Amygdala (tissue), 56 donors: Measurements from ENCODE around the gene TMC6.

Experiments
- DNase-seq, 56 donors: peaks; one replicate each; lab custom pipeline; 2025; lab: John Stamatoyannopoulos, UW

TMC6 gene

DNA sequence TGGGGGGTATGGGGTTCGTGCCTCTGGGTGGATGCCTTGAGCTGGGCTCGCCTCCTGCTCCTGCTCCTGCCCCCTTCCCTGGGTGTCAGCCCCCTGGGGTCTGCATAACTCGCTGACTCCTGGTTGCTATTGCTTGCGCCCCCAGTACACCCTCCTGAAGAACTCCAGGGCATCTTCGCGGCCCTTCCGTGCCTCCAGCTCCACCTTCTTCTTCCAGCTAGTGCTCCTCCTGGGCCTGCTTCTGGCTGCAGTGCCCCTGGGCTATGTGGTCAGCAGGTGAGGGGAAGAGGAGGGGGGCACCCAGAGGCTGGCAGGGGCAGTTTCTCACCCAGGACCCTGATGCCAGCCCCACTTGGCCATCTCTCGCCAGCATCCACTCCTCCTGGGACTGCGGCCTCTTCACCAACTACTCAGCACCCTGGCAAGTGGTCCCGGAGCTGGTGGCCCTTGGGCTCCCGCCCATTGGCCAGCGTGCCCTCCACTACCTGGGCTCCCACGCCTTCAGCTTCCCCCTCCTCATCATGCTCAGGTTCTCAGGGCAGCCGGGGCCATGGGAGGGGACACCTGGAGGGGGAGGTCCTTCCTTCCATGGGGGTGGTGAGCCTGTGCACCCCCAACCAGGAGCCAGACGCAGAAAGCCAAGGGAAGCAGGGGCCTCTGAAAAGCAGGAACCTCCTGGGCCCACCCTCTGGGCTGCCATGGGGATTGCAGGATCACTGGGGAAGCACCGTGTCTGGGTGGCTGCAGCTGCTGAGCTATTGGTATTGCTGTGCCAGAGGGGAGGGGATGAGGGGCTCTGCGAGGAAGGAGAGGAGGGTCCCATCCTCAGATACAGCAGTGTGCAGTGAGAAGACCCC, 9.9 kb upstream of the TMC6 start:
- no peak for DNase-seq

DNA sequence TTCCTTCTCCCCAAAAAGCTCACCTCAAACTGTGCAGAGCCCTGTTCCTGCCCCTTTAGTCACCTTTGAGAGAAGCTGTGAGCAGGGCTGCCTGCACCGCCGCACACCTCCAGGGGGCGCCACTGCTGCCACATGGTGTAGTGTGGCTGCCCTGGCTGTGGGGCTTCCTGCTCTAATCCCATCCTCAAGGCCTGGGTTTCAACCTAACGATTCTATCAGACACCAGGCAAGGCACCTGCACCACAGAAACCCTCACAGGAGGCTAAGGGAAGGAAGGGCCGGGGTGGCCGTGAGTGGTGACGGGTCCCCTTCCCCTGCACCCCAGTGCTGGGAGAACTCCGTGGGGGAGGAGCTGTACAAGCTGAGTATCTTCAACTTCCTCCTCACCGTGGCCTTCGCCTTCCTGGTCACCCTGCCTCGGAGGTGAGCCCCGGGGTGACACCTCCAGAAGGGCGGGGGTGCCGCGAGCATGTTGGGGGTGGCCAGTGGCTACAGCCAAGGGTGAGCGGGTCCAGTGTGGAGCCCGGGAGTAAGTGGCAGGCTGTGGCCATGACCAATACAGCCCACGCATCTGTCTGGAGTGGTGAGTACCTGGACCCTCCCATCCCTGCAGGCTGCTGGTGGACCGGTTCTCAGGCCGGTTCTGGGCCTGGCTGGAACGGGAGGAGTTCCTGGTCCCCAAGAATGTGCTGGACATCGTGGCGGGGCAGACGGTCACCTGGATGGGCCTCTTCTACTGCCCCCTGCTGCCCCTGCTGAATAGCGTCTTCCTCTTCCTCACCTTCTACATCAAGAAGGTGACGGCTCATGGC, 9.0 kb upstream of the TMC6 start:
- DNase-seq, result no peak

DNA sequence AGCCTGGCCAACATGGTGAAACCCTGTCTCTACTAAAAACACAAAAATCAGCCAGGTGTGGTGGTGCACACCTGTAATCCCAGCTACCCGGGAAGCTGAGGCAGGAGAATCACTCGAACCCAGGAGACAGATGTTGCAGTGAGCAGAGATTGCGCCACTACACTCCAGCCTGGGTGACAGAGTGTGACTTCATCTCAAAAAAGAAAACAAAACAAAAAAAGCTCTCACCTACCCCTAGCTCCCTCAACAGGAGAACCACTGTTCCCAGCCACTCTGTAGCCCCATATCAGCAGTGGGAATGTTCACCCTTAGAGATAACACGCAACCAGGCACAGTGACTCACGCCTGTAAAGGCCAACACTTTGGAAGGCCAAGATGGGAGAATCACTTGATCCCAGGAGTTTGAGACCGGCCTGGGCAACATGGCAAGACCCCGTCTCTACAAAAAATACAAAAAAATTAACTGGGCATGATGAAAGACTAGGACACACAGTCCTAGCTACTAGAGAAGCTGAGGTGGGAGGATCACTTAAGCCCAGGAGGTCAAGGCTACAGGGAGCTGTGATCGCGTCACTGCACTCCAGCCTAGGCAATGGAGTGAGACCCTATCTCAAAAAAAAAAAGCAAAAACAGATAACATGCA, 7.4 kb upstream of the TMC6 start:
- DNase-seq, result no peak

DNA sequence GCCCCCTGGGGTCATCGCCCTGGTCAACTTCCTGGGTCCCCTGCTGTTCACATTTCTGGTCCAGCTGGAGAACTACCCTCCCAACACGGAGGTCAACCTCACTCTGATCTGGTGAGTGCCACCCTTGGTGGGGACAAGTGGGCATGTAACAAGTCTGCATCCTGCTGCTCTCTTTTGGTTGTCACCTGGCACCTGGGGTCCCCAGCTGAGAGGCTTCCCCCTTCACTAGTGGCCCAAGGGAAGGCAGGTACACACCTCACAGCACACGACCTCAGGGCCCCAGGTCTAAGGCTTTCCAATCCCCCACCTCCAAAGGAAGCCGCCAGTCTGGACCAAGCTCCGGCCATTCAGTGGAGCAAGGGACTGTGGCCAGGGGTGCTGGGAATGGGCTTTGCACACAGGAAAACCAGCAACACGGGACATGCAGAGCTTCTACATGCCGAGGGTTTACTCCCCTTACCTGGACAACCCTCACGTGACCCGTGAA, 6.4 kb upstream of the TMC6 start:
- DNase-seq, result no peak

DNA sequence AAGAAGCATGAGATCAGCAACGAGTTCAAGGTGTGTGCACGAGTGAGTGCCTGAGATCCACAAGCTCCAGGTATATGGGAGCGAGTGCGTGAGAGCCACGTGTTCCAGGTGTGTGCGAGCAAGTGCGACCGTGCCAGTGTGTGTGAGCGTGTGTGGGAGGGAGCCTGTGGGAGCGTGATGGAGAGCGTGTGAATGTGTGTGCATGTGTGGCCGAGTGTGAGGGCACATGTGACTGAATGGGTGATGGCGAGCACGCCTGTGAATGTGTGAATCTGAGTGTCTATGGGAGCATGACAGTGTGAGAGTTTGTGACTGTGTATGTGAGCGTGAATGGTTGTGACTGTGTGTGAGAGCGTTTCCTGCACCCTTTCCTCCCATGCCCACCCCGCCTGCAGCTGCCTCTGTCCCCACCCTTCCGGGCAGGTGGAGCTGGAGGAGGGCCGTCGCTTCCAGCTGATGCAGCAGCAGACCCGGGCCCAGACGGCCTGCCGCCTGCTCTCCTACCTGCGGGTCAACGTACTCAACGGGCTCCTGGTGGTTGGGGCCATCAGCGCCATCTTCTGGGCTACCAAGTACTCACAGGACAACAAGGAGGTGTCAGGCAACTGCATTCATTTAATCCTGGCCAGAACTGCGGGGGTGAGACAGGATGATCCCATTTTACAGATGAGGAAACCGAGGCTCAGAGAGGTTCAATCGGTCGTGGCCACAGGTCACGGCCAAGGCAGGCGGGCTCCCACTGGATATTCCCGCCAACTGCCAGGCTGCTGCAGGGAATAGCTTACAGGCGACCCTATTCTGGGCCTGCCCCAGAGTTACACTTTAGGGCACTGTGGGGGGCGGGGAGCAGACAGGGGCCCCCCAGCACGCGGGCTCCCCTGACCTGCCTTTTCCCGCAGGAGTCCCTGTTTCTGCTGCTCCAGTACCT, 5.7 kb upstream of the TMC6 start:
- DNase-seq, result peak in 16 of 56 donors; percentile 16 to 56 (median 37)

DNA sequence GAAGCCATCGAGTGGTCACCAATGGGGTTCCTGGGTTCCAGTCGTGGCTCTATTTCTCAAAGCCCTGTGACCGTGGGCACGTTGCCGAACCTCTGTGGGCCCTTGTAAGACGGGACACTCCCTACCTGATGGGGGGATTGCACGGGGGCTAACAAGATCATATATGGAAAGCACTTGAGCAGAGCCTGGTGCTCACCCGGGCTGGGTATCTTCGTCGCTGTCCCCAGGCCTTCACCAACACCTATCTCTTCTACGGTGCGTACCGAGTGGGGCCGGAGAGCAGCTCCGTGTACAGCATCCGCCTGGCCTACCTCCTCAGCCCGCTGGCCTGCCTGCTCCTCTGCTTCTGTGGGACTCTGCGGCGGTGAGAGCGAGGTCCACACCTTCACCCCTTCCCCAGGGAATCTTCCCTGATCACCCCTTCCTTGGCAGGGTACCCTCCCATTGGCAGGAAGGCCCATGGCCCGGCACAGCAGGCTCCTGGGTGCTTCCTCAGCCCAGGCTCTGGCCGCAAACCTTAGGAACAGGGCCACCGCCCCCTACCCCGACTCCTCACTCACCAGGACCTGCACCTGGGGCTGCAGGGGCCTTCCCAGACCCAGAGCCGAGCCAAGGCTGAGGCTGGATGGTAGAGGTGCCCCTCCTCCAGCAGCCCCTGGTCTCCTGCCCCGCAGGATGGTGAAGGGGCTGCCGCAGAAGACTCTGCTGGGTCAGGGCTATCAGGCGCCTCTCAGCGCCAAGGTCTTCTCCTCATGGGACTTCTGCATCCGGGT, 4.8 kb upstream of the TMC6 start:
- no peak for DNase-seq

DNA sequence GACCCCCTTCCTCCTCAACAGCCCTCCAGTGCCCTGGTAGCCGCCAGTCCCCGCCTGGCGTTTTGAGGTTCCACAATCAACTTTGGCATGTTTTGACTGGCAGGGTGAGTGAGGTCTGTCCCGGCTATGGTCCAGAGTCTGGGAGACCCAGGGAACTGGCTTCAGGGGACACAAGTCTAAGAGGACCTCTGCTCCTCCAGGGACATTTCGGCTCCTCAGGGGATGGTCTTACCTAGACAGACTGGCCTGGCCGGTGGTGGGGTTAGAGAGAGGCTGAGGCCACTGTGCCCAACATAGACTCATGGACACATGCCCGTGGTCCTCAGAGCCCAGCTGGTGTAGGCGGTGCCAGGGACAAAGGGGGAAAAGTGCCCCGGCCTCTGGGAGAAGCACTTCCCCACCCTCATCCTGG, 4.2 kb upstream of the TMC6 start:
- no peak for DNase-seq

DNA sequence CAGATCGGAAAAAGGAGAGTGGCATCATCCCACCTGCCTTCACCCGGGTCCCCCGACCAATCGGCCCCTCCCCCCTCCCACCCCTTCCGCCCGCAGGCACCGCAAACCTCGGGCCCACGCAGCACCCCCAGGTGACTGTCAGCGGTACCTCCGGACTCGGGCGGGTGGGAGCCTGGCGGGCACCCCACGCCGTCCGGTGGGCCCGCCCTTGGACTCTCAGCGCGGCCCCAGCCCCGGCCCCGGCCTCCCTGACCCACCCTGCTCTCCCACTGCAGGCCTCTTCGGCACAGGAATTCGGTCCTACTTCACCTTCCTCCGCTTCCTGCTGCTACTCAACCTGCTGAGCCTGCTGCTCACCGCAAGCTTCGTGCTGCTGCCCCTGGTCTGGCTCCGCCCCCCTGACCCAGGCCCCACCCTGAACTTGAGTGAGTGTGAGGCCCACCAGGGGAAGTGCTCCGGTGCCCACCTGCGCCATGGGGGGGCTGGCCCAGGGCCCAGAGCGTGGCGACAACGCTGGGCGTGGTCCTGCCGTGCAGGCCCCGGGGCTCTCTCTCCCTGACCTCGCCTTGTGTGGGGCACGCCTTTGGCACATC, 3.6 kb upstream of the TMC6 start:
- no peak for DNase-seq

DNA sequence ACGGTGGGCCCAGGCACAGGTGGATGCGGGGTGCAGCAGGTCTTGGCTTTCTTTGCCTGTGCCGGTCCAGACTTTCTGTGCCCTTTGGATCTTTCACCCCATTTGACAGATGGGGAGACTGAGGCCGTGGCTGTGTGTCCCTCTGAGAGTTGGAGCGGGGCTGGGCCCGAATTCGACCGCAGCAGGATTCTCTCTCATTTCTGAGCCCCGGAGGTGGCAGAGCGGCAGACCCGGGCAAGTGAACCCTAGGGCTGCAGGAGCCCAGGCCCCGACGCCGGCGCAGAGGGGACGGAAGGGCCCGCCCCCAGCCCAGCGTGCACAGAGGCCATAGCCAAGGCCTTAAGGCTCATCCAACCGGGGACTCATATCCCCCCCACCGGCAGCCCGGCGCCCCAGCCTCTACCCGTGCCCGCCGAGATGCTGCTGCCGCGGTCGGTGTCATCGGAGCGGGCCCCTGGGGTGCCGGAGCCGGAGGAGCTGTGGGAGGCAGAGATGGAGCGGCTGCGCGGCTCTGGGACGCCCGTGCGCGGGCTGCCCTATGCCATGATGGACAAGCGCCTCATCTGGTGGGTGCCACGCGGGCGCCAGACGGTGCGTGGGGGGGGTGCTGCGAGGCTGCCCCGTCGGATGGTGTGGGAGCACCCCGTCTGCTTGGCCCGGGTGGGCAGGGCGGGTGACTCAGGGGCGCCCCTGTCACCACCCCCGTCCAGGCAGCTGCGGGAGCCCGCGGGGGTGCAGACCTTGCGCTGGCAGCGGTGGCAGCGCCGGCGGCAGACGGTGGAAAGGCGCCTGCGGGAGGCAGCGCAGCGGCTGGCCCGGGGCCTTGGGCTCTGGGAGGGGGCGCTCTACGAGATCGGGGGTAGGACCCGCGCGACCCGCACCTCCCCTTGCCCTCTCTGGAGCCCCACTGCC, 2.9 kb upstream of the TMC6 start:
- peak in 25 of 56 donors; percentile 17 to 69 (median 47) for DNase-seq

DNA sequence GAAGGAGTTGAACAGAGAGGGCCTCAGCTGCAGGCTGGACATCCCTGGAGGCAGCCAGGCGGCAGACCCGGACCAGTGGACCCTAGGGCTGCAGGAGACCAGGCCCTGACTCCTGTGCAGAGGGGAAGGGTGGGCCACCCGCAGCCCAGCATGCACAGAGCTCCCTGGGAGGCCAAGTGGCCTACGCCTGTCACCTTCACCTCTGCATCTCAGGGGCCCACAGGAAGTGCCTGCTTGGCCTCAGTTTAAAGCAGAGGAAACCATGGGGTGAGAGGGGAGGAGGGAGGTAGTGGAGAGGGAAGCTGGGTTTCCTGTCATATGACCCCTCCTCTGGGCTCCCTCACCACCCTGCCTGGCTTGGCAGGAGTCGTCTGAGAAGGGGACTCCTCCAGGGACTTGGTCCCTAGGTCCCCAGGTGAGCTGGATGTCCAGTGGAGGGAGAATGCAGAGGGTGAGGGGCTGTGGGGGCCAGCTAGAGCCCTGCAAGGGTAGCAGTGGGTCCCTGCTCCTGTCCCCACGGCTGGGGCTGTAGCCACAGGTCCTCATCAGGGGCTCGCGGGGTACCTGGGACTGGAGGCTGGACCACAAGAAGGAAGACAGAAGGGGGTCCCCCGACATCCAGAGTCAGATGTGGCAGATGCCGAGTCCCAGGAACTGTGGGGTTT, 2.0 kb upstream of the TMC6 start, which contains the start of gene TMC8:
Gene TMC8 (plus strand): TSS at position 335 of the 665 bp plus-strand sequence. CDS start 818 bp downstream, outside the sequence.
- DNase-seq, result peak in 4 of 56 donors; percentile 19 to 49 (median 43)

DNA sequence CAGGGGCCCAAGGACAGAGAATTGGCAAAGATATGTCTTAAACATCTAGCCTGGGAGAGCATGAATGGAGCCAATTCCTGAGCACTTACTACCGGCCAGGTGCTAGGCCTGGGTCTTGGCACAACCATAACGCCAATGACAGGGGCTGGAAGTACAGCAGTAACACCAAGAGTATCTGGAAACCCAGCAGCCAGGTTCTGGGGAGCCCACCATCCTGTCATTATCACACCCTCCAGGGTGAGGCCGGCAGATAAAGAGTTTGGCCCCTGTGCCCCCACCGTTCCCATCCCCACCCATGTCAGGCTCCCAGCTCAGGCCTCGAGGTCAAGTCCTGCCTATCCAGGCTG, 1.5 kb upstream of the TMC6 start:
- no peak for DNase-seq

DNA sequence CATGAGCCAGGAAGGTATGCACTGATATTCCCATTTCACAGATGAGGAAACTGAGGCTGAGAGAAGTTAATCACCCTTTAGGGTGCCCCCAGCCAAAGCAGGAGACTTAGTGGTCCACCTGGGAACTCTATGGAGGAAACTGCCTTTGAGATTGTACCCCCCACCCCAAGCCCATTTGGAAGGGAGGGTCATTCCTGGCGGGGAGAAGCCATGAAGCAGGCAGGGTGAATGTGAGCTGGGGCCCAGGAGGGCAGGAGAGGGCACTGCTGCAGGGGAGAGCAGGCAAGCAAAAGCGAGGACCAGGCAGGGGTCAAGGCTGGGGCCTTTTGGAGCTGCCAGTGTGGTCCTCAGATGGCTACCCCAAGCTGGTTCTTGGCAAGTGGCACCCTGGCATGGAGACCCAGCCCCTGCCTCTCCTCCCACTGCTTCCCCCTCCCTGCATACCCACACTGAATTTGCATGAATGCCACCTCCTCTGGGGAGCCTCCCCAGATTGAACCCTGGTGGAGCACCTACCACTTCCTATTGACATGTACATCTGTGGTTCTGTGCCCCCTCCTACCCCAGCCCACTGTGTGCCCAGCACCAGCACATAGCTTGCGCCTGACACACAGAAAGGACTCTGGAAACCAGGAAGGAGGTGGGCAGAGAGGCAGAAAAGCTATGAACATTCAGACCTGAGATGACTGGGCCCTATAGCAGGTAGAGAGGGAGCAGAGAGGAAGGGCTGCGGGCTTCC, 965 bp upstream of the TMC6 start:
- DNase-seq, result no peak

DNA sequence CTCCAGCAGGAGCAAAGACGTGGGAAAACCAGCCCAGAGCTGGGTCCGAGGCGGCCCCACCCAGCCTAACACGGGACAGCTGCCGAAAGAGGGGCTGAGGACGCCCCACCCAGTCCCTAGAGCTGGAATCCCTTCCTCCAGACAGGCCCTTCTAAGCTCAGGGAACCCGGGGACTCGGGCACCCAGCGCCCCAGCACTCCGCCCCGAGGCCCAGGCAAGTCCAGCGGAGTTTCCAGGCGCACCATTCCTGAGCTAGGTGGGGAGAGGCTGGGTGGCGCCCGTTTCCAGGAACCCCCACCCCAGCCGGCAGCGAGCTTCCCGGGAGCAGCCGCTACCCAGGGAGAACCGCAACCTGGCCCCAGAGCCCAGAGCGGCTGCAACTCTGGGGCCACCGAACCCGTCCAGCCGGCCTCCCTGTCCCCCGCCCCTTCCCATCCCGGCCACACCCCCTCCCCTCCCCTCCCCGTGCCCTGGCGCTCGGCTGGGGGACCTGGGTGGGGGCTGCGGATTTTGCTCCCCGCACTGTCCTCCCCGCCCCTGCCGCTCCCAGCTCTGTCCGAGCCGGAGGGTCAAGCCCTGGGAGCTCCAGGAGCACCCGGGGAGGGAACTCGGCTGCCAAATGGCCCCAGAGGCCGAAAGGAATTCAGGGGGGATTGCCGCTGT, 536 bp downstream of the TMC6 start:
- peak in 21 of 56 donors; percentile 32 to 73 (median 53) for DNase-seq

DNA sequence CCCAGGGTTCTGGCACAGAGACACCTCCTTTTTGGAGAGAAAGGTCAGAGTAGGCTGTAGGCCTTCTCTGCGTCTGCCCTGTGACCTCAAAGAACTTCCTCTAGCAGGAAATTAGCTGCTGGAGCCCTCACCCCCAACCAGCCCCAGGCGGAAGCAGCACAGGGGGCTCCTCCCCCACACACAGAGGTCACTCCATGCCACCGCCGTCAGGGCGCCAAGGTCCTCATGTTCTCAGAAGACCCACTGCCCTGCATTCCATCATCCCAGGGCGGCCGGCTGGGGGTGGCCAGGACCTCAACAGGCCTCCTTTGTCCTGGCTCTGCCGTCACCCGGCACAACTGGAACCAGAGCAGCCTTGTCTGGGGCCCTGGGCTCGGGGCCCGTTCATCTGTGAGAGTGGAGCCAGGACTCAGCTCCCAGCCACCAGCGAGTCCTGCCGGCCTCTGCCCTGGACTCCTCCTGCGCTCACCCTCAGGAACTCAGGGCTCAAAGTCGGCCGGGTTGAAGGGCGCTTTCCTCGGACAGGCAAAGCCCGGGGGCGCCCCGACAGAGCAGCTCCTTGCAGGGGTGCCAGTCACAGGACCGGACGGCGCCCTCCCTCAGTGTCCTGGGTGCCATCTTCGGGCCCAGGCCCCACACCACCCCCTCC, 1.2 kb downstream of the TMC6 start:
- DNase-seq, result peak in 55 of 56 donors; percentile 35 to 96 (median 82)

DNA sequence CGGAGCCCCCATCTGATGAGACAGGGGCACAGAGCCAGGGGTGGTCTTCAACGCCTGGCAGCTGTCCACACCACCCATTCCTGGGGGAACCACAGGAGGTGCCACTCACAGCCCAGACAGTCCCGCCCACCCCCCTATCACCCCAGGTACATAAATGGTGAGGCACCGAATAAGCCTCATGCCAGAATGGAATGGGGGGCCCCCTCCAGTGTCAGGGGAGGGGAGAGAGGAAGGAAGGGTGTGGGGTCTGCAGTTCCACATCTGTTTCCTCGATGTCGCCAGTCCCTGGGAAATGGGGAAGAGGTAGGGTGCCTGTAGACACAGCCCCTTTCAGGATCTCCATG, 1.7 kb downstream of the TMC6 start:
- DNase-seq, result no peak
